Measurements from ENCODE around the gene WDR70. TPM values are rescaled to one million over a fixed set of nuclear protein-coding genes. Genes with fewer than 3 reads are reported as not detected.
"Not testable (repeated sequence)": the region's sequence is repeated elsewhere in the genome, so short reads cannot be mapped to it uniquely, and the experiment has no call there.

The WDR70 gene
- total RNA-seq, 1 experiment from 2014 or later, result 55.2 TPM

DNA sequence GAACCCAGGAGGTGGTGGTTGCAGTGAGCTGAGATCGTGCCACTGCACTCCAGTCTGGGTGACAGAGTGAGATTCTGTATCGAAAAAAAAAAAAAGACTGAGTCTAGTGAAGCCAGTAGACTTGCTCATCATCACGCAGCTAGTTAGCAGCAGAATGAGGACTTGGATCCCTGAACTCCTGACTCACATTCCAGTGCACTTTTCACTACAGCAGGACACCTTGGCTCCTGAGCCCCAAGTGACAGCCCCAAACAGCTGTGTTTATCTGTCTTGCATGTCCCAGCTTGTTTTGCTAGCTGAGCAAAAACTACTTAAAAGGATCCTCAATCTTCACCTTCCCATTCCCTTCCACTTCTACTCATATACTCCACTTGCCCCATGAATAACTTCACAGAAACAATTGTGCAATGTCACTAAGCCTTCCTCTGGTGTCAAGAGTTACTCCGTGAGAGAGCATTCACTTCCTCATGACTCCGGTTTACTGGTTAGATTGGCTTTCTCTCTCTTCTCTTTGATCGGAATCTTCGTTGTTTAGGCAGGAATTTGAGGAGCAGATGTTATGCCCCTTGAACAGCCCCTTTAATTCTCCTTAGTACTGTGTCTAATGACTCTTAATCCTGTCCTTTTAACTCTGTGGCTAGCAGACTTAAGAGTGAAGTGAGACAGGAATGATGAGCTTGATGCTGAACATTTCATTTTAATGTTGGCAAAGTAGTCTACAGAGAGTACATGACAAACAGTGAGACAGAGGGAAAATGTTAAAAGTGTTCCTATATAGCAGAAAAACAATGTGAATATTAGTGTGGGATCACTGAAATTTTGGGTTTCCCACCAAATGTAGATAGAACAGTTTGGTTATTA lies 84.3 kb downstream of the WDR70 start:
- ChIA-PET POLR2A (ENCODE audit: low non-redundant PET) (interaction anchor here (0.6 kb wide), 1 partner anchor 1525 kb away, joined by 5 read pairs; the partner anchor contains the start of gene CAPSL), CTCF (interaction anchor here (0.7 kb wide), 1 partner anchor 50 kb away, joined by 3 read pairs; no protein-coding TSS in a partner anchor)
- H3K36me3 ChIP-seq (ENCODE audit: insufficient read depth, low read length, poor library complexity, severe bottlenecking); H3K4me1 ChIP-seq (ENCODE audit: insufficient read depth, low read length, poor library complexity, severe bottlenecking); H3K27me3 ChIP-seq (replicated peaks; ENCODE audit: insufficient read depth, low read depth, low read length, poor library complexity); BruUV-seq (replicated peaks); H3K9me3 ChIP-seq (ENCODE audit: low read depth, low read length, poor library complexity, severe bottlenecking); H3K4me3 ChIP-seq (ENCODE audit: low read depth, low read length, poor library complexity, severe bottlenecking): not testable (repeated sequence)
- peak; percentile 85 for DNase-seq (ENCODE audit: low spot score)
- intact Hi-C loops (cut with micrococcal nuclease; ENCODE audit: unreplicated experiment), result loop anchor here (10.0 kb wide), 1 partner anchor 111 kb away; no protein-coding TSS in a partner anchor
- H3K27ac ChIP-seq (ENCODE audit: low read depth, low read length, poor library complexity, severe bottlenecking), result peak overlapping the region; percentile 87

GRCh38 chr5:37464581-37464980 lies 85.5 kb downstream of the WDR70 start:
- H3K4me3 ChIP-seq (ENCODE audit: low read depth, low read length, poor library complexity, severe bottlenecking), result peak overlapping the region; percentile 41
- CTCF ChIA-PET; H3K9me3 ChIP-seq (ENCODE audit: low read depth, low read length, poor library complexity, severe bottlenecking); POLR2A ChIA-PET (ENCODE audit: low non-redundant PET); H3K4me1 ChIP-seq (ENCODE audit: insufficient read depth, low read length, poor library complexity, severe bottlenecking); H3K36me3 ChIP-seq (ENCODE audit: insufficient read depth, low read length, poor library complexity, severe bottlenecking); H3K27me3 ChIP-seq (replicated peaks; ENCODE audit: insufficient read depth, low read depth, low read length, poor library complexity): not testable (repeated sequence)
- DNase-seq (ENCODE audit: low spot score), result peak; percentile 81
- peak overlapping the region; percentile 71 for H3K27ac ChIP-seq (ENCODE audit: low read depth, low read length, poor library complexity, severe bottlenecking)
- BruUV-seq (replicated peaks), result TSS peak; percentile 73
- TF ChIP-seq CTCF (conservative IDR thresholded peaks at IDR 0.05; ENCODE audit: low read depth, low read length), result 0 out of 2 replicates have a peak, but pooled peaks have one; percentile 25
- intact Hi-C loops (cut with micrococcal nuclease; ENCODE audit: unreplicated experiment), result loop anchor here (10.0 kb wide), 1 partner anchor 110 kb away; no protein-coding TSS in a partner anchor

- H3K27me3 ChIP-seq (replicated peaks; ENCODE audit: insufficient read depth, low read depth, low read length, poor library complexity); CTCF ChIA-PET; H3K4me3 ChIP-seq (ENCODE audit: low read depth, low read length, poor library complexity, severe bottlenecking); H3K36me3 ChIP-seq (ENCODE audit: insufficient read depth, low read length, poor library complexity, severe bottlenecking); H3K4me1 ChIP-seq (ENCODE audit: insufficient read depth, low read length, poor library complexity, severe bottlenecking); POLR2A ChIA-PET (ENCODE audit: low non-redundant PET); BruUV-seq (replicated peaks); H3K27ac ChIP-seq (ENCODE audit: low read depth, low read length, poor library complexity, severe bottlenecking): not testable (repeated sequence)
- peak; percentile 61 for DNase-seq (ENCODE audit: low spot score)
- intact Hi-C loops (cut with micrococcal nuclease; ENCODE audit: unreplicated experiment), result loop anchor here (10.0 kb wide), 1 partner anchor 105 kb away; no protein-coding TSS in a partner anchor
- H3K9me3 ChIP-seq (ENCODE audit: low read depth, low read length, poor library complexity, severe bottlenecking), result peaks cover 14% of the 10 kb centered on the region
Measured at GRCh38 chr5:37469383-37469782, 90.3 kb downstream of the WDR70 start.

- no peaks in the 10 kb centered on the region for H3K36me3 ChIP-seq (ENCODE audit: insufficient read depth, low read length, poor library complexity, severe bottlenecking)
- H3K4me3 ChIP-seq (ENCODE audit: low read depth, low read length, poor library complexity, severe bottlenecking), result no peak overlapping the region
- no peak for DNase-seq (ENCODE audit: low spot score)
- no peaks in the 10 kb centered on the region for H3K4me1 ChIP-seq (ENCODE audit: insufficient read depth, low read length, poor library complexity, severe bottlenecking)
- no peaks in the 10 kb centered on the region for H3K27me3 ChIP-seq (replicated peaks; ENCODE audit: insufficient read depth, low read depth, low read length, poor library complexity)
- POLR2A ChIA-PET (ENCODE audit: low non-redundant PET), result no interaction called here
- TF ChIP-seq CTCF (conservative IDR thresholded peaks at IDR 0.05; ENCODE audit: low read depth, low read length) (no peak), EZH2 (IDR thresholded peaks at IDR 0.05; ENCODE audit: borderline replicate concordance, low read depth, low read length, poor library complexity, severe bottlenecking) (no peak)
- H3K9me3 ChIP-seq (ENCODE audit: low read depth, low read length, poor library complexity, severe bottlenecking), result peaks cover 14% of the 10 kb centered on the region
- BruUV-seq (replicated peaks), result no TSS peak
- no peak overlapping the region for H3K27ac ChIP-seq (ENCODE audit: low read depth, low read length, poor library complexity, severe bottlenecking)
- intact Hi-C loops (cut with micrococcal nuclease; ENCODE audit: unreplicated experiment), result no loop called here
- CTCF ChIA-PET, result no interaction called here
Measured at GRCh38 chr5:37471666-37472197, 92.6 kb downstream of the WDR70 start.
